HG02623 (cell line): ENCODE data around the gene DNAH17.

Experiments
- ATAC-seq: cut with Tn5 transposase; IDR thresholded peaks from one replicate; pipeline ENCODE4 v1.9.1; 2021; ENCODE audit warnings: moderate library complexity; ENCODE audit not compliant: unreplicated experiment

Gene DNAH17

GRCh38 chr17:78499715-78500540 lies 77.3 kb downstream of the DNAH17 start:
- ATAC-seq = no peak

- ATAC-seq = no peak
These were observed 78.3 kb downstream of the DNAH17 start for GRCh38 chr17:78498848-78499247.

DNA sequence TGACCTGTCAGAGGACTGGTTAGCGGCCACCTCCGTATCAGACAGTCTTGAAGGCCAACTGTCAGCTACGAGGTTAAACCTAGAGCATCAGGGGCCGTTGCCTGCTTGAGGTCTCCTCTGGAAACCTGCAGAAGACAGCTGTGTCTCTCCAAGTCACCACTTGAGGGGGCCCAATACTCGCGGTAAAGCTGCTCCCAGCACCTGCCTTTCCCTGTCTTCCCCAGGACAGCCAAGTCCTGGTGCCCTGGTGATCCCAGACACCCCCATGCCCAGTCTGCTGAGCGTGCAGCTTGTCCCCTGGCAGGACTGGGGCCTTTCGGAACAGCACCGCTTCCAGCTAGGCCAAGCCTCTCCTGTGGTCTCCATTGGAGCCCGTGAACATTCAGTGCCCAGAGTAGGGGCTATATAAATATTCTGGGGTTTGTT lies 80.1 kb downstream of the DNAH17 start:
- no peak for ATAC-seq

- ATAC-seq = no peak
These were observed 80.9 kb downstream of the DNAH17 start for GRCh38 chr17:78496311-78496710.

DNA sequence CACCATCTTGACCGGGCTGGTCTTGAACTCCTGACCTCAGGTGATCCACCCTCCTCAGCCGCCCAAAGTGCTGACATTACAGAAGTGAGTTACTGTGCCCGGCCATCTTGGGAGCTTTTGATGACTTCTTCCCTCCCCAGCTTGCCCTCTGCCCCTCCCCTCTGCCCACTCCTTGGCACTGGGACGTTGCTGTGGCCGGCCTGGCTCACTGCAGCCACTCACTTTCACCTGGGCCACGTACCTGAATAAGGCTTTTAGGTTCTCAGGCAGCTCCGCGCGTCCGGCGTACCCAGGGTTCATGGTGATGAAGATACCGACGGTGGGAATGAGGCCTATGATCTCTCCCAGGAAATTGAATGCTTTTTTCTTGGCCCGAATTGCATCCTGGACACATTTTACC lies 81.6 kb downstream of the DNAH17 start:
- no peak for ATAC-seq

GRCh38 chr17:78494696-78495330 lies 82.4 kb downstream of the DNAH17 start:
- ATAC-seq = no peak

DNA sequence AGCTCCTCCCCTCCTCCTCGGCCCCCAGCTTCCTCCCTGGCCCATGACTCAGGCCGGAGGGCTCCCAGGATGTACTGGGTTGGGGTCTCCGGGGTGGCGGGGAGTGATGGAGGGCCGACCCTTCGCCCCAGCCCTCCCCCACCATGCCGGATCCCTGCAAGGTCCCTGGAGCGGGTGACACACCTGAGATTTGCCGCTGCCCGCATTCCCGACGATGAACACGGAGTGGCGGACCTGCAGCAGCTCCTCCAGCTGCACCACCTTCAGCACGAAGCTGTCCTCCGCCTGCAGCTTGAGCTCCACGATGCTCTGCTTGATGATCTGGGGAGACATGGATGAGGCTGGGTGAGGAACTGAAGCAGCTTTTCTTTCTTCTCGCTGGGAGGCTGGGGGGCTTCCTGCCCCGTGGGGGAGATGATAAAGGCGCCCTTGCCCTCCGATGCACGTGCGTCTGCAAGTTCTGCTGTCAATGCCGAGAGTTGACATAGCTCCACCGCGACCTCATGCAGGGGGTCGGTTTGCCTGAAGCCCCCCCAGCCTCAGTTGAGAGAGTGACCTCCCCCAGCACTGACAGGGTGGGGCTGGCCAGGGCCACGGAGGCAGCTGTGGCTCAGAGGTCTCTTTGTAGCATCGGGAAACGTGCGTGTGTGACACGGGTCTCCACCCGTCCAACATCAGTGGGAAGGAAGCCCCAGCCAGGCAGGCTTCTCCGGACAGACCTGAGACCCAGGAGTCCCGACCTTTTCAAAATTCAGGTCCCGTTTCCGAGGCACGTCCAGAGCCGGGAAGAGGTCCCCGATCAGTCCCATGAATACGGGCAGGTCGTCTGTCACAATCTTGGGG lies 83.1 kb downstream of the DNAH17 start:
- no peak for ATAC-seq

GRCh38 chr17:78493450-78493849 lies 83.7 kb downstream of the DNAH17 start:
- no peak for ATAC-seq

DNA sequence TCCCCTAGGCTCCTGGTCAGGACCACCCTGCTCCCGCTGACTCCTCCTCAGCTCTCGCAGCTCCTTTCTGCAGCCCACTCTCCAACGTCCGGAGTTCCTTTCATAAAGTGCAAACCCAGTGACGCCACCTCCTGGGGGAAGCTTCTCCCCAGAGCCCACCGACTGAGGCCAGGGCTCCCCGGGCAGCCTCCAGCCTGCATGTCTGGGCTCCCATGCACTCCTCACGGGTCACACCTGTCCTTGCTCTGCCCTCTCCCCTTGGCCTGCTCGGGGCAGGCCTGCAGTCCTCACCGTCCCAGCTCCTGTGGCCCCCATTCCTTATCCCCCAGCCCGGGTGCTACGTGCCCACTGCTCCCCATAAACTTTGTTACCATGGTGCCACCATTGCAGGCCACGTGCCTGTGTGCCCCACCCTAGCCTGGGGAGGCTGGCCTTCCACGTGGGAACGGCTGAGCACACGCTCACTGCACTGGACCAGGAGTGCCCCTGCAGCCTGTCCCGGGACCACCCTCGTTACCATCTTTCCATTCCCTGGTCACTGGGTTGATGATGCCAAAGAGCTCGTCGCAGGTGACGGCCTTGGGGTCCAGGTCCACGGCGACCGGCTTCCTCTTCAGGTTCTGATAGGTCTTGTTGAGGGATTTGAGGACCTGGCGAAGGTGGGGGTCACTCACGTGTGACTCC lies 84.9 kb downstream of the DNAH17 start:
- no peak for ATAC-seq

- no peak for ATAC-seq
These were observed 85.7 kb downstream of the DNAH17 start for GRCh38 chr17:78491236-78492115.

DNA sequence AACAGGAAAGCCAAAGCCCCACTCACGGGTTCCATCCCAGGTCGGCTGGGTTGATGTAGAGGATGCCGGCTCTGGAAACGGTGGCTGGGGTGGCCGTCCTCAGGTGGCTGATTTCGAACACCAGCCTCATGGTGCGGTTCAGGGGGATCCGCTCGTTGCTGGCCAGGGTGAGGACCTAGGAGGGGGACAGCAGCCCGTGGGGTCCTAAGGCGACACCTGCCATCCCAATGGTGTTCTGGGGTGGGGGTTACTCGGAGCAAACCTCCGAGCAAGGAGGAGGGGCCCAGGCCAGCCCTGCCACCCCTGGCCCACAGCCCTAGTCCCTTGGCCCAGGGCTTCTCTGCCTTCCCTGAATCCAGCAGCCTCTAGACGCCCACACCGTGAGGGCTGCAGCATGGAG lies 86.5 kb downstream of the DNAH17 start:
- no peak for ATAC-seq

DNA sequence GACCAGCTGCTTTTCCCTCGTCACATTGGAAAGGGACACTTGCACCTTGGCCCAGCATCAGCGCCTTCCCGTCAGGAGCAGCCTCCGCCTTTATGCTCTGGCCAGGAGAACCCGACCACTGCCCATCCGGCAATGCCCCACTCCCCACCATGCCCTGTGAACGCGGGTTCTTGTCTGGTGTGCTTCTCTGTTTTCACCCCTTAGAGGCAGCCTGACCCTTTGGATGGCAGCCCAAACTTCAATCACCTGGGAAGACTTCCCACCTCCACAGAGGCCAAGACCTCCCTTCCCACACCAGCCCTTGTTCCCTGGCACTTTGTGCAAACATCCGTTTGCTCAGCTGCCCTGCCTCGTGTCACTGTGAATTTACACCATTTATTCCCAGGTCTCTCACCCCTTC lies 87.0 kb downstream of the DNAH17 start:
- no peak for ATAC-seq

DNA sequence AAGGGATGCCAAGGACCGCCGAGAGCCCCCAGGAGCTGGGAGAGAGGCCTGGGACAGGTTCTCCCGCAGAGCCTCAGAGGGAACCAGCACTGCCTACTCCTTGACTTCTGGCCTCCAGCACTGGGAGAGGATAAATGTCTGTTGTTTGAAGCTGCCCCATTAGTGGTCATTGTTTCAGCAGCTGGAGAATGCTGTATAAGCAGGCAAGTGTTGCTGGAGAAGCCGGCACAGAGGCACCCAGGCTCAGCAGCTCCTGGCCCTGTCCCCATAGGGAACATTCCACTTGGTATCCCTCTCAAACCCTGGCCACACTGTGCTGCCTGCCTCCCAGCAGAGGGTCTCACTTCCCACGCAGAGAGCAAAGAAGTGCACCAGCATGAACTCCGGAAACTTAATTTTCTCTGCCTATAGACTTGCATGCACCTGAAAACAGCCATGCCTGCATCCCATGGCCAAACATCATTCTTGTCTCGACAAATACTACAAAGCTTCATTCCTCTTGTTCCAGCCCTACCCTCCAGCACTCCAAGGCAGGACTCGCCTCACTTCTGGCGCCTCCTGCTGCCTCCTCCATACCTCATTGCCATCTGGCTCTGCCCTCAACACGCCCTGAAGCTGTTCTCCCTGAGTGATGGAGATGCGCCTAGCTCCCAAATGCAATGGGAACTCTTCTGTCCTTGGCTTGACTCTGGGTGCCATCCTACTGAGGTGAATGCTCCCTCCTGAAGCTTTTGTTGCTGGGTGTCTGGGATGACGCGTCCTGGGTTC lies 88.1 kb downstream of the DNAH17 start:
- no peak for ATAC-seq

DNA sequence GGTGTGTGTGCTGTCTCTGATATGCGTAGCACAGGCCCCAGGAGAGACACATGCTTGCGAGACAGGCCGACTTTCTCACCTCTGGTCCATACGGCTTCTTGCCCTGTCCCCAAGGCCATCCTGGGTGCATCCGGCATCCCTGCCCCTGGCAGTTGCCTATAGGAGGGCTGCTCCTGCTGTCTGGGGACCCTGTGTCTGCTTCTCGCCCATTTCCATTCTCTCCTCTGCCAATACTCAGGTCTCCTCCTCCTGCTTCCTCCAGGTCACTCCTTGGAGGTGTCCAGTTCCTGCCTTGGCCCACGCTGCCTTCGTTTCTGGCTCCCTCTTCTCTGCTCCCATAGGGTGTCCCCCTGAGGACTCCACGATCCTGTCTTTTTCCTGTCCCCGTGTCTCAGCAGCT lies 89.0 kb downstream of the DNAH17 start:
- ATAC-seq = no peak

DNA sequence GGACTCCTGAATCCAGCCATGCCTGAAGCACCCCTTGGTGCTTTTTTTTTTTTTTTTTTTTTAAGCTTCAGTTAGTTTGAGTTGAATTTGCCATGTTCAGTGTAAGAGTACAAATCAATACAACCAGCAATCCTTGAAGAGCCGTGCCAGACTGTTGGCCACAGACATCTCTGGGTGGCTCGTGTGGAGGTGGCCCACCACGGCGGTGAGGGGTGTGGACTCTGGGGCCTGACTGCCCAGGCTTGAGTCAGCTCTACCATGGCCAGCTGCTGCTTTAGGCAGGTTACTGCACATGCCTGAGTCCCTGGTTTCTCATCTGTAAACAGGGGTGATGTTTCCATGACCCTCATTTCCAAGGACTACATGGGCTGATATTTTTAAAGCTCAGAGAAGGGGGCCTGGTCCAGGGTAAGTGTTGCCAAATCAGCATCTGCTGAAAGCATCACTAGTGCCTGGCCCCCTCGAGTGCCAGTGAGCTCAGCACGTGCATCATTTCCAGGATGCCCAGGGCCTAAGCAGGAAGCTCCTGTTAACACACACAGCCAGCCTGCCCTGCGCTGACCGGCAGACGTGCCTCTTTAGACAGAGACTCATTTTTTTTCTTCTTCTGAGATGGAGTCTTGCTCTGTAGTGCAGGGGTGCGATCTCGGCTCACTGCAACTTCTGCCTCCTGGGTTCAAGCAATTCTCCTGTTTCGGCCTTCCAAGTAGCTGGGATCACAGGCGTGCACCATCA lies 90.1 kb downstream of the DNAH17 start:
- ATAC-seq = no peak

- ATAC-seq = no peak
These were observed 90.9 kb downstream of the DNAH17 start for GRCh38 chr17:78486228-78486802.

DNA sequence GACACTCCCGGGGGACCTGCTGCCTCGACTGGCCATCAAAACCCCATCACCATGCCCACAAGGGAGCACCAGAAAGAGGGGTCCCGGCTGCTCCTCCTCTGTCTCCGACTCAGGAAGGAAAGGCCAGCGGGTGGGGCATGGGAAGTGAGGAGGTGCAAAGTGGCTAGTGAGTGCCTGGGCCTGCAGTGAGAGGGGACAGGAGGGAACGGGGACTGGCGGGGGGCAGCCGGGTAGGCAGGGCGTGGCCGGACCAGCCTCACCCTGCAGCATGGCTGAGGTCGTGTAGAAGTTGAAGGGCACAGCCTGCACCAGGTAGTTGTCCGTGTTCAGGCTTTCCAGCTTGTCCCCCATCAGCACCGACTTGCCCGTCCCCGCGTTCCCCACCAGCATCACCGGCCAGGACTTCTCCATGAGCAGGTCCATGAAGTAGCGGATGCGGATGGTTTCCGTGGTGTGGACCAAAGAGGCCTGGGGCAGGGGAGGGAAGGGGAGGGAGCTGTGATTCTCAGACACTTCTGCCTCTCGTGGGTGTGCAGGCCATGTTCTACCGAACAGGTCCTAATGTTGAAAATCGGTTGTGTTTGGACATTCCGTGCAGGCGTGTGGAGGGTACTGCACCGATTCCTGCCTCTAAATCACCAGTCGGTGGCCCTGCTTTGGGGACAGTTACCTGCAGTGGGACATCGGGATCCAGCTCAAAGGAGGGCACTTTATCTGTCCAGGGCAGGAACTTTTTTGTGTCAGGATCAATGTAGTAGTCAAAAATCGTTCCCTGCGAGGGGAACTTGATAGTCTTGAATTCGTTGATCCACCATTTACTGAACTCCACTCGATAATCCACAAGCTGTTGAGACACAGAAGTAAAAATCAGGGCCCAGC lies 91.7 kb downstream of the DNAH17 start:
- no peak for ATAC-seq
